ENCODE measurements around the gene JMJD8. TPM values are rescaled to one million over a fixed set of nuclear protein-coding genes. Genes with fewer than 3 reads are reported as not detected.

Gene JMJD8
- total and polyA plus RNA-seq, 2 donors from 2014 or later = 75.0 to 80.4 TPM

DNA sequence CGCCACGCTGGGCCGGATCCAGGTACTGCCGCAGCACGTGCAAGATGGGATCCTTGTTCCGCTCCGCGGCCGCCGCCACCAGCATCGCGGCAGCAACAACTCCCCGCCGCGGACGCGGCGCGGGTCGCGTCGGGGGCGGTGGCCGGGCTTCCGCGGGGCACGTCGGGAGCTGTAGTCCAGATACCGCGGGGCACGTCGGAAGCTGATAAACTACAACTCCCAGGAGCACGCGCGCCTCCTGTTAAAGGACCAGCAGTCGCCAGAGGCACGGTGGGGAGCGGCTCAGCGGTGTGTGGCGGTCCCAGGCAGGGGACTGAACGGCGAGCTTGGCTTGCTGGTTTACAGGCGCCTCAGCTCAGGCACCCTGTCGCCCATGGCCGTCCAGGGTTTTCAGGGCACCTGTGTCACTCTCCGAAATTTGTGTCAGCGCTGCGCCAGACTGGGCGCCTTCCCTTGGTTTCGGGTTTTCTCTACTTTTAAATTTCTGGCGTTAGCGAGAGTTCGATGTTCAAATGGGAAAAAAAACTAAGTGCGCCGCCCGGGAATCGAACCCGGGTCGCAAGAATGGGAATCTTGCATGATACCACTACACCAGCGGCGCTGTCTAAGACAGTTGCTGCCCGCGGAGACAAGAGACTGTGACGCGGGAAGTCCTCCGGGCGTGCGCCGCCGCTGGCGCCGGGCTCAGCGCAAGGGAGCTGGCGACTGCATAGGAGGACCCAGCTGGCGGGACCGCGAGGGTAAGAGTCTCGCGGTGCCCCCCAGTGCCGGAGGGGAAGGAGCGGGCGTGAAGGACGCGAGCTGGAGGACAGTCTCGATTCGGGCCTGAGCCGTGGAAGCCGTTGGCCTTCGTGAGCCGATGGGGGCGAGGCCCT, 47.7 kb downstream of the JMJD8 start, which contains the start of gene METTL26:
TSS of gene METTL26 (minus strand) at position 100 of the 875 bp plus-strand sequence. CDS start at position 85, 15 bp downstream.
- TF ChIP-seq, protein P1, sequence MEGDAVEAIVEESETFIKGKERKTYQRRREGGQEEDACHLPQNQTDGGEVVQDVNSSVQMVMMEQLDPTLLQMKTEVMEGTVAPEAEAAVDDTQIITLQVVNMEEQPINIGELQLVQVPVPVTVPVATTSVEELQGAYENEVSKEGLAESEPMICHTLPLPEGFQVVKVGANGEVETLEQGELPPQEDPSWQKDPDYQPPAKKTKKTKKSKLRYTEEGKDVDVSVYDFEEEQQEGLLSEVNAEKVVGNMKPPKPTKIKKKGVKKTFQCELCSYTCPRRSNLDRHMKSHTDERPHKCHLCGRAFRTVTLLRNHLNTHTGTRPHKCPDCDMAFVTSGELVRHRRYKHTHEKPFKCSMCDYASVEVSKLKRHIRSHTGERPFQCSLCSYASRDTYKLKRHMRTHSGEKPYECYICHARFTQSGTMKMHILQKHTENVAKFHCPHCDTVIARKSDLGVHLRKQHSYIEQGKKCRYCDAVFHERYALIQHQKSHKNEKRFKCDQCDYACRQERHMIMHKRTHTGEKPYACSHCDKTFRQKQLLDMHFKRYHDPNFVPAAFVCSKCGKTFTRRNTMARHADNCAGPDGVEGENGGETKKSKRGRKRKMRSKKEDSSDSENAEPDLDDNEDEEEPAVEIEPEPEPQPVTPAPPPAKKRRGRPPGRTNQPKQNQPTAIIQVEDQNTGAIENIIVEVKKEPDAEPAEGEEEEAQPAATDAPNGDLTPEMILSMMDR (IDR thresholded peaks at IDR 0.05; ENCODE audit: borderline replicate concordance, extremely low read depth, insufficient read depth) = peak; percentile 9
- peaks cover 0 to 22% (median 0%) of the 10 kb centered on the region in 3 donors for H3K4me1 ChIP-seq (ENCODE audit: control insufficient read depth in 2 of 3, insufficient read depth in 2 of 3, low read depth in 1 of 3, low read length in 3 of 3)
- no peaks in the 10 kb centered on the region for H3K27me3 ChIP-seq (ENCODE audit: control insufficient read depth, insufficient read depth, low read length)
- FAIRE-seq (no peak), DNase-seq (peak; percentile 95 to 98 (median 96))
- peak within 1 kb of the TSS; percentile 99 for H3K27ac ChIP-seq (ENCODE audit: low read depth in 2 of 2, low read length in 2 of 2)
- H3K36me3 ChIP-seq (ENCODE audit: control insufficient read depth in 2 of 3, insufficient read depth in 3 of 3, low read length in 3 of 3) = no peaks in the 10 kb centered on the region
- no peaks in the 10 kb centered on the region for H3K9me3 ChIP-seq (ENCODE audit: control insufficient read depth in 2 of 3, insufficient read depth in 1 of 3, low read length in 3 of 3)
- intact Hi-C loops (cut with DNase I) = no loop called here
- H3K9ac ChIP-seq (ENCODE audit: low read length in 3 of 3) = peak within 1 kb of the TSS; percentile 83 to 96 (median 91)
- peak within 1 kb of the TSS; percentile 84 to 88 (median 86) for H3K4me3 ChIP-seq (ENCODE audit: low read length in 3 of 3)

- Histone ChIP-seq H3K36me3 (ENCODE audit: control insufficient read depth in 2 of 3, insufficient read depth in 3 of 3, low read length in 3 of 3) (no peaks in the 10 kb centered on the region), H3K9me3 (ENCODE audit: control insufficient read depth in 2 of 3, insufficient read depth in 1 of 3, low read length in 3 of 3) (no peaks in the 10 kb centered on the region), H3K27me3 (ENCODE audit: control insufficient read depth, insufficient read depth, low read length) (no peaks in the 10 kb centered on the region), H3K9ac (ENCODE audit: low read length in 3 of 3) (peak overlapping the region in 2 of 3 donors; percentile 48 to 96), H3K4me3 (ENCODE audit: low read length in 3 of 3) (peak overlapping the region; percentile 84 to 88 (median 86)), H3K27ac (ENCODE audit: low read depth in 2 of 2, low read length in 2 of 2) (peak overlapping the region; percentile 99), H3K4me1 (ENCODE audit: control insufficient read depth in 2 of 3, insufficient read depth in 2 of 3, low read depth in 1 of 3, low read length in 3 of 3) (peaks cover 0 to 26% (median 0%) of the 10 kb centered on the region in 3 donors)
- no peak for DNase-seq
- no peak for FAIRE-seq
- intact Hi-C loops (cut with DNase I) = no loop called here
- TF ChIP-seq, protein P1 (IDR thresholded peaks at IDR 0.05; ENCODE audit: borderline replicate concordance, extremely low read depth, insufficient read depth) = no peak
Observed at GRCh38 chr16:635573-636205, 48.4 kb downstream of the JMJD8 start.

GRCh38 chr16:634996-635395, 49.1 kb downstream of the JMJD8 start:
- H3K27me3 ChIP-seq (ENCODE audit: control insufficient read depth, insufficient read depth, low read length) = no peaks in the 10 kb centered on the region
- peaks cover 0 to 33% (median 5%) of the 10 kb centered on the region in 3 donors for H3K4me1 ChIP-seq (ENCODE audit: control insufficient read depth in 2 of 3, insufficient read depth in 2 of 3, low read depth in 1 of 3, low read length in 3 of 3)
- H3K4me3 ChIP-seq (ENCODE audit: low read length in 3 of 3) = peak overlapping the region in 1 of 3 donors; percentile 86
- H3K9ac ChIP-seq (ENCODE audit: low read length in 3 of 3) = peak overlapping the region in 1 of 3 donors; percentile 19
- no peaks in the 10 kb centered on the region for H3K36me3 ChIP-seq (ENCODE audit: control insufficient read depth in 2 of 3, insufficient read depth in 3 of 3, low read length in 3 of 3)
- no peaks in the 10 kb centered on the region for H3K9me3 ChIP-seq (ENCODE audit: control insufficient read depth in 2 of 3, insufficient read depth in 1 of 3, low read length in 3 of 3)
- DNase-seq (no peak), FAIRE-seq (no peak)
- TF ChIP-seq, protein P1 (IDR thresholded peaks at IDR 0.05; ENCODE audit: borderline replicate concordance, extremely low read depth, insufficient read depth) = no peak
- intact Hi-C loops (cut with DNase I) = no loop called here
- no peak overlapping the region for H3K27ac ChIP-seq (ENCODE audit: low read depth in 2 of 2, low read length in 2 of 2)

Data from kidney (tissue), 14 donors.